Hematopoietic multipotent progenitor cell treated with erythropoietin and hydrocortisone succinate and interleukin-3 and kit ligand, for 15 days (in vitro differentiated cells): ENCODE data around the gene PUM1.

Experiments used
- DNase-seq: peaks from one replicate; pipeline ENCODE4 v3.0.0-alpha.2; 2015; ENCODE audit warnings: low spot score

The PUM1 gene

DNA sequence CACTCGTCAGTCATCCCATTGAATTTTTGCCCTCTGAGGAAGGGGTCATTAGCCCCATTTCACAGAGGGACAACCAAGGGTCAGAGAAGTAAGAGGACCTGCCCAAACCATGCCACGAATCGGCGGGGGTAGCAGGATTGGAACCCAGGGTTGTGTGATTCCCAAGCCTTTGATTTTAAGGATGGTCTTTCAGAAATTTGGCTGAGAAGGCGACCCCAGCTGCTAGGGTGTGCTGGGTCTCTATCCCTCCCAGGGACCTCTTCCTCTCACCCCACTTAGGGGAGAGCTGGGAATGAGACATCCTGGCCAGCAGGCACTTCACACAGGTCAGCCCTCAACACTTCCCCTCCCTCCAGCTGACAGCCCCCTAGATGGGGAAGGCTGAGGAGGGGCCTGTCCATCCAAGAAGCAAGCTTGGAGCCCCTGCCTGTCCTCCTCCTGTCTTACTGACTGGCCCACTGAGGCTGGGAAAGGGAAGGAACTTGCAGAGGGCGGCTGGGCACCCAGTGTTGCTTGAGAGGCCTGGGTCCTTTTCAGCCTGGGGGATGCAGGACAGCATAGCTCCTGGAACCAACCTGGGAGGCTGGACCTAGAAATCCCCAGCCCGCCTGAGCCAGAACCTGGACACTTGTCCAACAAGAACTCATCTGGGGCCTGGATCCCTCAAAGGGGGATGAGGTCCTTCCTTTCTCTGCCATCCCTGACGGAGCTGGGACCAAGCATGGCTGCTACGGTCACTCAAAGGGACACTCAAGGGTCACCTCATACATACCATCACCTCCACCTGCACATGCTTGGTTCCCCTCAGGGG is 158.7 kb downstream of the PUM1 start:
- no peak for DNase-seq

DNA sequence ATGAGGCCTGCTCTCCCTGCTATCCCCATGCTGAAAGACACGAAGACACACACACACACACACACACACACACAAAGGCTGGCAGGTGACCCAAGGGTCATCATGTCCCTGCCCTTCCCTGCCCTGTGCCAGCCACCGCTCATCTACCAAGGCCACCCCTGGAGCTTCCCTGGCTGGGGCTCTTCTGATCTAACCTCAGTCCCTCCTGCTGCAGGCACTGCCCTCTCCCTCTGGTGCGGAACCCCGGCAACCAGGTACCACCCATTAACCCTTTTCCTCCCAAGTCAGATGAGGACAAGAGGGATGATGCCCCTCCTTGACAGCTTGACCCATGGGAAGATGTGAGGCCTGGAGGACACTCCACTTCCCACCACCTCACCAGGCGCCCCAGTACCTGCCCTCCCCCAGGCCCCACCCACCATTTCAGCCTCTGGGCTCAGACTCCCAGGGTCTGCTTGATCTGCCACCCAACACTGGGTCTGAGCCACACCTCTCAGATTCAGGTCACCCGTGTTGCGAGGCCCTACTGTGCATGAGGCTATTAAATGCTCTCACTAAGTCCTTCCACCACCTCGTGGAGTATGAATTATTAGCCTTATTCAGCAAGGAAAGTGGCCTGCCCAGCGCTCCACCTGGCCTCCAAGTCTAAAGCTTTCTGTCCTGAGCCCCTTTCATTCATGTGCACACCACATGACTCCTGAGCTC is 159.4 kb downstream of the PUM1 start:
- DNase-seq: no peak

DNA sequence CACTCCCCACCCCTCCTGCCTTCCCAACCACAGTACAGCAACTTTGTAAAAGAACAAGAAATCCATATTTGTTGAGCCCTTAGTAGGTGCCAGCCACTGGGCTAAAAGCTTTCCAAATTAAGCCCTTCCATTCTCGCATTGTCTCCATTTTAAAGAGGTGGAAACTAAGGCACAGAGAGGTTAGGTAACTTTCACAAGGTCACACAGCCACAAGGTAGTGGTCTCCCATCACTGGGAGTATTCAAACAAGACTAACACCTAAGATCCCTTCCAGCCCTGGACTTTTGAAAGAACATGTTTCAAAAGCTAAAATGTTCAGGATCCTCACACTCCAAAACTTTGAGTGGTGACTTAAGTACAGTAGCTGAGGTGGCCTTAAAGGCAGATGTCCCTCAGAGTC is 160.1 kb downstream of the PUM1 start:
- DNase-seq: no peak

DNA sequence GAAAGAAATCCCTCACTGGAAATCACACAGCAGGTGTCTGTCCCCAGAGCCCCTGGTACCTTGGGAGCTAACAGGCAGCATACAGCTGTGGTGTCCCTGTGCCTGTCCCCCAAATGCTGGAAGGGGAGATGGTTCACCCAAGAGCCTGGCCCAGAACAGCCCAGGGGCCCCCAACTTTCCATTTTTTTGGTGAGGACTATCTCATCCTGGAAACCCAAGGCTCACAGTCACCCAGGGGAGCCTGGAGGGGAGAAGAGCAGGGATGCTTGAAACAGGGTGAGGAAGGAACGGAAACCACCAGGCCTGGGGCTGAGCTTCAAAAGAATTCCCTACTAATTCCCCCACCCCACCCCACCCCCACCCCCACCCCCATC is 160.6 kb downstream of the PUM1 start:
- no peak for DNase-seq

DNA sequence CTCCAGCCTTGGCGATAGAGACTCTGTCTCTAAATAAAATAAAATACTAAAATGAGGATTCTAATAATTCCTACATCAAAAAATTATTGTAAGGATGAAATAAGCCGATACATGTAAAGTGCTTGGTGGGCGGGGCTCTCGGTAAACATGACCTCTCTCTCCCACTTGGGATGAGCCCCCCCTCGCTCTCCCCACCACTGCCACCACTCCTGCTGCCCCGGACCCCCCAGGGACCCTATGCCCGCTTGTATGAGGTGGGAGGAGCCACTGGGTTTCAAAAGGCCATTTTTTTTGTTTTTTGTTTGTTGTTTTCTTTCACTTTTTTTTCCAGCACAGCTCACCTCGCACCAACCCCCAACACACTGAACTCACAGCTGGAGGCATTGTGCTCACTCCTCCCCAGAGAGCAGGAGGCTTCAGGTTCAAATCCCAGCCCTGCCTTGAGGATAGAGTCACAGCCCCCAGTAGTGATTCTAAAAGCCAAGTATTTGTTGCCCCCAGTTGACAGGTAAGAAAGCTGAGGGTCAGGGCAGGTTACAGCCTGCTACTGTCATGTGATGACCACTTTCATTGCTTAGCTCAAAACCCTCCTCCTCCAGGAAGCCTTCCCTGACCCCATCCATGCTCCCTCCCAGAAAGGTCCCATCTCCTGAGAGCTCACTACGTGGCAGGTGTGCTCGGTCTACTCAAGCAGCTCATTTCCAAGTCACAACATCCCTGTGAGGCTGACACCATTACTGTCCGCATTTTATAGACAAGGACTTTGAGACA is 161.1 kb downstream of the PUM1 start:
- no peak for DNase-seq

DNA sequence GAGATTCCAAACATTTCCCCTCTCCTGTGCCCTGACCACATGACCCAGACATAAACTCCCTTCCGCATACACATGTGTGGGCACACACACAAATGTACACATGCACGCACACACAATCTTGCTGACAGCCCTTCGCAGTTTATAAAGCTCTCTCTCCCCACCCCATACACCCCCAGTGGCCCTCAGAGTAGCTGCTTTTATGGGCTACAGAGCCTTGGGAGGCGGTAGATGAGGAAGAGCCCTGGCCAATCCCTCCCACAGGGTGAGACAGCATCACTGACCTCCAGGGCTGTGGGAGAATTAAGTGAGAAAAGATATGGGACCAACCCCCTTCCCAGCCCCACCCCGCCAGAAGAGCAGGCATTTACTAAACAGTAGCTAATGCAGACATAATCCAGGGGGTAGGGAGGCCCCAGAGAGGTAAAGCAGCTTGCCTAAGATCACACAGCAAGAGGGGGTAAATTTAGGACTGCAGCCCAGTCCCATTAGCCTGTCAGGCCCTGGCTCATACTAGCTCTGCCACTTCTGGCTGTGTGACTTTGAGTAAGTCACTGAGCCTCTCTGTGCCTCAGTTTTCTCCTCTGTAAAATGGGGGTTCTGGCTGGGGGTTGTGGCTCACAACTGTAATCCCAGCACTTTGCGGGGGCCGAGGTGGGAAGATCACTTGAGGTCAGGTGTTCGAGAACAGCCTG is 162.0 kb downstream of the PUM1 start:
- no peak for DNase-seq

DNA sequence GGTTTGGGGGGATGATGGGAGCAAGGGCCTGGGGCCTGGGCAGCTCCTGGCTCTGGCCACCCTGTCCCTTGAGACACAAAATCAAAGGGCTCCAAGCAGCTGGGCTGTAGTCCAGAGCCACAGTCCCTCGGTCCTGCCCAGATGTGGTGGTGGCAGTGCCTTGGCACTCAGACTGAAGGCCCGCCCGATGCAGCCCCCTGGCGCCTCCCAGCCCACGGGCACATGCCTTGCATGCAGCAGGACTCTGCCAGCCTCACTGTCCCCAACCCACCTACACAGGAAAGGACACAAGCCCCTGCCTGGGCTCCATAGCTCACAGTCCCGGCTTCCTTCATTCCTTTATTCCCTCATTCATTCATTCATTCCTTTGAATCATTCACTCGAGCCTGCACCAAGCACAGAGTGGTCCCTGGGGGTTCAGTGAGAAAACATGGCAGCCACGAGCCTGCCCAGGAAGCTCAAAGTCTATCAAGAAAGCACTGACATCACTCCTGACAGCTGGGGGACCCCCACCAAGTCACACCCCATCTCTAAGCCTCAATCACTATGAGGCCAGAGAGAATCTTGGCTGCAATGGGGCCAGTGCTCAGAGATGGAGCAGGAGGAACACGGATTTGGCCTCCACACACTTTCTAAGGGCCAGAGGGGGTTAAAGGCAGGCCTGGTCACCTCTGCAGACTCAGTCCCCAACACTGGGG is 162.8 kb downstream of the PUM1 start:
- no peak for DNase-seq

DNA sequence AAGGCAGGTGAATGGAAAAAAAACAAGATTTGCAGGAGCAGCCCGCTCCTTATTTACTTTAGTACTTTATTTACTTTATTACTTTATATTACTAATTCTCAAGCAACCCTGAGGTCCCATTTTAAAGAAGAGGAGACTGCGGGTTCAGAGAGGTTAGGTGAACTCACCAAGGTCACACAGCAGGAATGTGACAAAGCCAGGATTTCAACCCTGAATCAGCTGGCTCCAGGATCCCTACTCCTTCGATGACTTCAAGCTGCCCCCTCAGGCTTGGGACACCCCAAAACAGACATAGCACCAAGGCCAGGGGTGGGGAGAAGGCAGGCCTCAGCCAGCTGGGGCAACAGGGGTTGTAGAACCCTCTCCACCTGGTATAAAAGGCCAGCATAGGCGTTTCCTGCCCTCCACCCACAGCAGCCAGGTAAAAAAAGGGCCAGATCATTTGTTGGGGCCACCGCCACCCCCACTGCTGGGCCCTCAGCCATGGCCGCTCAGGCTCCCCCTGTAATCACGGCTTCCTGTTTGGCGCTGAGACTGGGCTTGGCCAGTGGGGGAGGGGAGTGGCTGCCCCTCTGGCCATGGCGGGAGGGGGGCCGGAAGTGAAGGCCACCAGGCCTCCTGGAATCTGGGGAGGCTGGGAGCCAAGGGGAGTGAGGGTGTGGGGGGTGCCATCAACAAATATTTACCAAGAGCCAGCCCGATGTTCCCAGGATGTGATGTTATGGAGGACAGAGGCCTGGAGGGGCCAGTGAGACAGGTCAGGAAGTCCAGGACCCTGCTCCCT is 163.5 kb downstream of the PUM1 start:
- DNase-seq: no peak

DNA sequence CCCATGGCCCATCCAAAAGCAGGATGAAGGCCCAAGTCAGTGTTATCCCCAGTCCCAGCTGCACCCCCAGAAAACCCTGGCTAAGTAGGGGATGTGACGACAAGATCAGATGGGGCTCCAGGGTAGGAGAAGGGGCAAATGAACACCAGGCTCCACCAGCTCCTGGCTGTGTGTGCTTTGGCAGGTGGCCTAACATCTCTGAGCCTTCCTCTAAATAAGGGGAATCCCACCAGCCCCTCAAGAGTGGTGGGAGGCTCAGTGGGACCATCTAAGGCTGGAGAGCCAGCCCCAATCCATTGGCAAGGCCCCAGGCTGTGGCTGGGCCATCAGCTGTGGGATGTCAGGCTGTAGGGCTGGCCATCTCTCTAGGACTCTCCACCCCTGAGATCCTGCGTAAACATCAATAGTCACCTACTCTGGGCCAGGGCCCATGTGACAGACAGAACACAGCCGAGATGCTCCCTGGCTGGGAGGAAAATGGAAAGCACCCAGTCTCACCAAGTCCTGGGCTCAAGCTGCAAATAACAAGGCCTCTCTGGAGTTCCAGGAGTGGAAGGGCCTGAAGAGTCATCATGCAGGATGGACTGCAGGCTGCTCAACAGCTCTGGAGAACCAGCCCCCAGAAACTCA is 164.5 kb downstream of the PUM1 start:
- DNase-seq: no peak

DNA sequence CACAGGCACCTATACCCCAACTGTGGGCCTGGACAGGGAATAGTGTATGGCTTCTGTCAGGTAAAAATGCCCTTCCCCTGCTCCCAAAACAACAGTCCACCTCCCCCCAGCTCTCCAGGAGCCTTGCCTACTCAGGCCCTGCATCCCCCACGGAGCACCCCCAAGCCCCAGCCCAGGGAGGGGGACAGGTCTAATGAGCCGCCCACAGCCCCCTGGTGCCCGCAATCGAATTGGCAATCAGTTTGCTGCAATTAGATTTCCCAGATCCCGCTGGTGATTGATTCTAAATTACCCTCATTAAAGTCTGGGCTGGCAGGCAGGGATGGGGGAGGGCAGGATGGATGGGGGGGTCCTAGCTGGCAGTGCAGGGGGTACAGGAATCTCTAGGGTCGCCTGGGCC is 165.0 kb downstream of the PUM1 start:
- no peak for DNase-seq

DNA sequence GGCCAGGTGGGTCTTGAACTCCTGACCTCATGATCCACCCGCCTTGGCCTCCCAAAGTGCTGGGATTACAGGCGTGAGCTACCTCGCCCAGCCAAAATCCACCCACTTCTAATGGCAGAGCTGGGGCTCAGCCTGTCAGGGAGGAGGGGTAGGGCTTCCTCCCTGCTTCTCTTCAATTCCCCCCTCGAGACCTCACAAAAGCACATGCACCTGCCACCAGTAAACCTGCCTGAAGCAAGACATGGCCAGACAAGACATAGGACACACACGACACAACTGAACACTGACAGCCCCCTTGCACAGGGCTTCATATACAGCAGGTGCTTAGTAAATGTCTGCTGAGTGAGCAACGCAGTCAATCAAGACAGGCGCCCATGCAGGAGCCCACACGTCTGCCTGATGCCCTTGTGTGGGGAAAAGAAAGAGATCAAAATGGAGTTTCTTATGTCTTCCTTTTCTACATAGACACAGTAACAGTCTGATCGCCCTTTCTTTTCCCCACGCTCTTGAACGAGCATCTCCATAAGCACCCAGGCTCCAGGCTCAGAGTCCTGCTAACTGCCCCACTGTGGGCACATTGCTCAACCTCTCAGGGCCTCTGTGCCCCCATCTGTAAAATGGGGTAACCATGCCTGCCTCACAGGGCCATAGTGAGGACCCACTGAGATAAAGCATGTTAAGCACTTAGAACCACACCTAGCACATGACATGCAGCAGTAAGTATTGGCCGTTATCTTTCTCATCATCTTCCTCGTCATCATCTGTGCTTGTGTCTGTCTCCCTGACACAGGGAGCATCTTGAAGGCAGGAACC is 165.7 kb downstream of the PUM1 start:
- DNase-seq: no peak

DNA sequence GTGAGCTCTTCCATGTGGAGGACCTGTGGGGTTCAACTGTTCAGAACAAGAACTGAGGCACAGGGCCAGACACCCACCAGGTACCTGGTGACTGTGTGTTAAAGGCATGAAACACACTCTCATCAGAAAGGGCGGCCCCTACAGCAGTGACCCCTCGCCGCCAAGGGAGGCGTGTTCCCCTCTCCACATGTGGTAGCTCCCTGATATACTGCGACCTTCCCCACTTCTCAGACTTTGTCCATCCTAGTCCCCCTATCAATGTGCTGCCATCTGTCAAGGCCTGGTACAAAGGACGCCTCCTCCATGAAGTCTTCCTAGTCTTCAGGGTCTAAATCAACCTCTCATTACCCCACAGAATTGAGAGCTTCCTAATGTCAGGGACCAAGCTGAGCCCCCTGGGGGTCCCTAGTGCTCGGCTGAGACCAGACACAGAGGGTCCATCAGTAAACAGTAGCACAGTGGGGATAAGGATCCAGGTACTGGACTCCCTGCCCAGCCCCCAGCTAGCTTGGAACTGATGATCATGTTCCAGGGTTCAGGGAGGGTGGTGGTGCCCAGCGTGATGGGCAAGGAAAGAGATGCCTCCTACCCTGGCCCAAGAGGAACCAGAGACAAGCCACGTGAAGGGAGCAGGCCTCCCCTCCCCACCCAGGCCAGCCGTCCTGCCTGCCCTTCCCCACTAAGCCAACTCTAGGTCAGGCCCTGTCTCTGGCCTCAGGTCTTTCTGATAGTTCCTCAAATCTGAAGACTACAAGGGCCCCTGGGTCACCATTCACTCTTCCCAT is 167.3 kb downstream of the PUM1 start:
- DNase-seq: no peak

DNA sequence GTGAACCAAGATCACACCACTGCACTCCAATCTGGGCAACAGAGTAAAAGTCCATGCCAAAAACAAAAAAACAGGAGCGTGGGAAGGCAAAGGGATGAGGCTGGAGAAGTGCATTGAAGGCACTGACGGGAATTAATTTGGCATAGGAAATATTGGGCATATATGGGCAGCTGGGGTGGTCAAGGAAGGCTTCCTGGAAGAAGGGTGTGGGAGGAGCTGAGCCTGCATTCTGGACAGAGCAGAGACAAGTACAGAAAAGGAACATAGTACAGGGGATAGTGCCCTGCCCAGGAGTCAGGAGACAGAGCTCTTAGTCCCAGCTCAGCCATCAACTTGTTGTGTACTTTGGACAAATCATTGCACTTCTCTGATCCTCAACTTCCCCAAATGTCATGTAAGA is 168.6 kb downstream of the PUM1 start:
- DNase-seq: no peak

DNA sequence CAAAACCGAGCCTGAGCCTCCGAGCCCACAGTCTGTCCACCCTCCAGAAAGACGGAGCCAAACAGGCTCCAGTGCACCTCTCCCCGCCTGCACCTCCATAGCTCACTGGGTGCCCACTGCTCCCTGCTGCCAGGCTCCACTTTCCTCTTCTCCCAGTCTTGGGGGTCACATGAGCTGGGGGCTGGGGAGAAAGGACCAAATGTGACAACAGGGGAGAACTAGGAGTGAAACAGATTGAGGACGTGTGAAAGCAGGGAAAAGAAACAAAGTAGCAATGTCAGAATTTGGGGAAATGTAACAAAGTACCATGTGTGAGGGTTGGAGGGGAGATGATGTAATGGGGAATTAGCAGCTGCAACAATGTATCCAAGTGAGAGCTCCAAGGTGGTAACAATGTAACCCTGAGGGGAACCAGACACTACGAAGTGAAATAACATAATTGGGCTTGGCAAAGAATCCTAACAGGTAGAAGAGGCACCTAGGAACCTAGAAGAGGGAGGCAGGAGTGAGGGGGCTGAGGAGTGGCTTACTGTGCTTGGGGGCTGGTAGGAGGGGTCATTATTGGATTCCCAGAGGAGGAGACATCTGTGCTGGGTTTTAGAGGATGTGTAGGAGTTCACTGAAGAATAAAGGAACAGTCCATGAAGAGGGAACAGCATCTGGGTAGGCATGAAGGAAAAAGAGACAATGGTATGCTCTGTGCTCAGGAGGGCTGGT is 169.4 kb downstream of the PUM1 start:
- no peak for DNase-seq

DNA sequence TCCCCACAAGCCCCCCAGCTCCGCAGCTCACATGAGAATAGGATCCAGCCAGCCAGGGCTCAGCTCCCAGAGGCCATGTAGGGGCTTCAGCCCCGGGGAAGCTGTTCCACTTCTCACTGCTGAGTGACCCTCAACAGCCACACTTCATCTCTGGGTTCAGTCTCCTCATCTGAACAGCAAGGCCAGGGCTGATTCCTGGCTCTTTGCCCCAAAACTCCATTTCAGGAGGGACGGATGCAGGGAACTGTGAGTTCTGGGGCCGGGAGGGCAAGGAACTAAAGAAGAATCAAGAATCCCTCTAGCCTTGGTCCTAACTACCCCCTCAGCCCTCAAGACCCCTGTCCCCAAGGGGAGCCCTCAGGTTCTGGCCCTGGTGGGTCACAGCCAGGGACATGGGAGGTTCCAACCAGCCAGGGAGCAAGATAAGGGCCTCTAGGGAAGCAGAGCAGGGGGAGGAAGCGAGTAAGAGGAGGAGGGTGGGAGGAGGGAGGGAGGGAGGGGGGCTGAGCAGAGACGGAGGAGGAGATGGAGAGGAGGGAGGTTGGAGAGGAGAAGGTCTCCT is 170.1 kb downstream of the PUM1 start:
- no peak for DNase-seq

DNA sequence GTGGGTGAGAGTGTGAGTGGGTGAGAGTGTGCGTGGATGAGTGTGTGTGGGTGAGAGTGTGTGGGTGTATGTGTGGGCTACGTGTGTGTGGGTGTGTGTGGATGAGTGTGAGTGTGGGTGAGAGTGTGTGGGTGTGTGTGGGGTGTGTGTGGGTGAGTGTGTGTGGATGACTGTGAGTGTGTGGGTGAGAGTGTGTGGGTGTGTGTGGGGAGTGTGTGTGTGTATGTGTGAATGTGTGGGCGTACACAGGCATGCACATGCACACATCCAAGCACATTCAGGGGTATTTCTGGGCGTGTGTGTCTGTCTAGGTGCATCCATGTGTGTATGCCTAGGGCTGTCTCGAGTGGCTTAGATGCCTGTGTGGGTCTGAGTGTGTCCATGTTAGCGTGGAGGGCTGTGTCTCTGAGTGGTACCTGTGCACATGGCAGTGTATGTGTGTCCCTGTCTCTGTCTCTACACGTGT is 171.0 kb downstream of the PUM1 start:
- DNase-seq: no peak

DNA sequence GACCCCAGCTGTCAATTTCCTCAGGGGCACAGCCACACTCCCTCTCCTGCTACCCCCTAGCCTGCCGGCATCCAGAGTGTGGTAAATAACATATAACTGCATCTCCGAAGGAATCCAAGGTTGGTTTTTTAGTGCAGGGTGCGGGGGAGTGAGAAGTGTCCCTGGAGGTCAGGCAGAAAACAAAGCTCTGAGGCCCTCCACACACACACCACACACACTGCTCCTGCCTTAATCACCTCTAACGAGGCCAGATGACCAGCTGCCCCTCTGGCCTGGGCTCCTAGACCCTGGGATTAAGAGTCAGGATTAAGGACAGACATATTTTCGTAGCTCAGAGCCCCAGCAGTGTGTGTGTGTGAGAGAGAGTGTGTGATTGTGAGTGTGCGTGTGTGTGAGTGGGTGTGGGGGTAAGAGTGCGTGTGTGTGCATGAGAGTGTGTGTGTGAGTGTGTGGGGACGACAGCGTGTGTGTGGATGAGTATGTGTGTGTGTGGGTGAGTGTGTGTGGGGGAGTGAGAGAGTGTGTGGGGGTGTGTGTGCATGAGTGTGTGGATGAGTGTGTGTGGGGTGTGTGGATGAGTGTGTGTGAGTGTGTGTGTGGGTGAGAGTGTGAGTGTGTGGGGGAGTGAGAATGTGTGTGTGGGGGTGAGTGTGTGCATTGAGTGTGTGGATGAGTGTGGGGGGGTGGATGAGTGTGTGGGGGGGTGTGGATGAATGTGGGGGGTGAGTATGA is 171.6 kb downstream of the PUM1 start:
- no peak for DNase-seq
